T-helper 1 cell treated with Interleukin-12 subunit alpha and Interleukin-12 subunit beta and Interleukin-4 antibody, amounts not matched to agents 30 μg/mL and 1 μg/mL, for 36 hours (primary cell): ENCODE measurements around the gene OXER1.

ENCODE experiments used
- H3K27ac Mint-ChIP-seq: one replicate; pipeline ENCODE4 v1.8.0; 2021; ENCODE audit warnings: mild to moderate bottlenecking, mixed read lengths
- H3K27me3 Mint-ChIP-seq: one replicate; pipeline ENCODE4 v1.8.0; 2021; ENCODE audit warnings: low read depth, mixed read lengths
- H3K36me3 Mint-ChIP-seq: one replicate; pipeline ENCODE4 v1.8.0; 2021; ENCODE audit warnings: low read depth, mixed read lengths
- H3K4me1 Mint-ChIP-seq: one replicate; pipeline ENCODE4 v1.8.0; 2021; ENCODE audit warnings: low read depth, mixed read lengths
- H3K4me3 Mint-ChIP-seq: one replicate; pipeline ENCODE4 v1.8.0; 2021; ENCODE audit warnings: mild to moderate bottlenecking, moderate library complexity, mixed read lengths
- H3K9me3 Mint-ChIP-seq: one replicate; pipeline ENCODE4 v1.8.0; 2021; ENCODE audit warnings: mixed read lengths

The OXER1 gene

DNA sequence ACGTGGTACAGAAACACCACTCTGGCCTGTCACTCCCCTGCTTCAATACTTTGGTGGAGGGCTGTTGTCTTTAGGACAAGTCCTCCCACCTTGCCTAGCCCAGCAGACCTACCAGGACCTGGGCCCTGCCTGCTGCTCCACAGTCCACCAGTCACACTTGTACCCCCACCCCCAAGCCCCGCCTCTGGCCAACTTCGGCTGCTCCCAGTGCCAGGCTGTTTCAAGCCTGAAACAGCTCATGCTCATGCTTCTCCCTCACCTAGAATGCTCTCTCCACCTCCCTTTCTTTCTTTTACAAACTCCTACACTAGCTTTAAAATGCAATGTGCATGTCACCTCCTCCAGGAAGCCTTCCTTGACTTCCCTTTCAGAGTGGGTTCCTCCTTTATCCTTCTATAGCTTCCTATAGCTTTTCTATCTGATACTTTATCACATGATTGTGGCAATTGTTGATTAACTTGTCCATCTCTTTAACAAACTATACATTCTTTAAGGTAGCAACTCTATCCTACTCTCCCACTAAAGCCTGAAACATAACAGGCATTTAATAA is 4.8 kb upstream of the OXER1 start:
- no peak overlapping the region for H3K4me3 Mint-ChIP-seq
- no peak overlapping the region for H3K27ac Mint-ChIP-seq
- no peaks in the 10 kb centered on the region for H3K36me3 Mint-ChIP-seq
- no peaks in the 10 kb centered on the region for H3K4me1 Mint-ChIP-seq
- no peaks in the 10 kb centered on the region for H3K27me3 Mint-ChIP-seq
- H3K9me3 Mint-ChIP-seq, result no peaks in the 10 kb centered on the region

DNA sequence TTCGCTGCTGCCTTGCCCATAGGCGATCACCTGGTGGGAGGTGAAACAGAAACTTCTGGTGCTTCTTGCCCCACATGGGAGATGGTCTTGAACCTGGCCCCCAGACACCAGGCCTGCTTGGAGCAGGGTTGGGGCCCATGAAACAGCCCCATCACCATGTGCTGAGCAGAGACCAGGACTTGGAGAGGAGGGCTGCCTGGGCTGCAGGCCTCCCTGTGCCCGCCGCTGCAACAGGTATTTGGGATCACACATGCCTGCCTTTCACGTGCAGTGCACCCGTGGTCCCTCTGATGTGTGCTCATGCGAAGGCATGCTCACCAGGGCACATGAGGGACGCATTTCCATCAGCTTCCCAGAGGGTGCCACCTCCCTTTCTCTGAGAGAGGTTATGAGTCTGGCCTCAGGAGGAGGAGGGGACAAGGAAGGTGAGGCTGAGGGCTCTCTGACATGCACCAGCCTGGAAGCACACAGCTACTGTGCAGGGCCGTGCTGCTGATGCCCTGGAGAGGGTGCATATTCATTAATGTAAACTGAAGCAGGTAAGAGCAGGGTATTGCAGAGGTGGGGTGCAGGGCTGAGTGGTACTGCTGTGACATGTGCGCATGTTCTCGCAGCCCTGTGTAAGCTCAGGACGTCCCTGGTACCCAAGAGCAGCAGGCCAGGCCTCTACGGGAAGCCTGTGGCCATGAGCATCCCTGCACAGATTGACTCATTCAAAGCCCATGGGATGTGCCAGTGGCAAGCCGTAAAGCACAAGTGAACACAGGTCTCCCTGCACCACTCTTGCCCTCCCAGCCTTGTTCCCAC is 4.2 kb upstream of the OXER1 start:
- Mint-ChIP-seq H3K27me3 (no peaks in the 10 kb centered on the region), H3K36me3 (no peaks in the 10 kb centered on the region), H3K4me3 (no peak overlapping the region), H3K9me3 (no peaks in the 10 kb centered on the region), H3K4me1 (no peaks in the 10 kb centered on the region), H3K27ac (no peak overlapping the region)

DNA sequence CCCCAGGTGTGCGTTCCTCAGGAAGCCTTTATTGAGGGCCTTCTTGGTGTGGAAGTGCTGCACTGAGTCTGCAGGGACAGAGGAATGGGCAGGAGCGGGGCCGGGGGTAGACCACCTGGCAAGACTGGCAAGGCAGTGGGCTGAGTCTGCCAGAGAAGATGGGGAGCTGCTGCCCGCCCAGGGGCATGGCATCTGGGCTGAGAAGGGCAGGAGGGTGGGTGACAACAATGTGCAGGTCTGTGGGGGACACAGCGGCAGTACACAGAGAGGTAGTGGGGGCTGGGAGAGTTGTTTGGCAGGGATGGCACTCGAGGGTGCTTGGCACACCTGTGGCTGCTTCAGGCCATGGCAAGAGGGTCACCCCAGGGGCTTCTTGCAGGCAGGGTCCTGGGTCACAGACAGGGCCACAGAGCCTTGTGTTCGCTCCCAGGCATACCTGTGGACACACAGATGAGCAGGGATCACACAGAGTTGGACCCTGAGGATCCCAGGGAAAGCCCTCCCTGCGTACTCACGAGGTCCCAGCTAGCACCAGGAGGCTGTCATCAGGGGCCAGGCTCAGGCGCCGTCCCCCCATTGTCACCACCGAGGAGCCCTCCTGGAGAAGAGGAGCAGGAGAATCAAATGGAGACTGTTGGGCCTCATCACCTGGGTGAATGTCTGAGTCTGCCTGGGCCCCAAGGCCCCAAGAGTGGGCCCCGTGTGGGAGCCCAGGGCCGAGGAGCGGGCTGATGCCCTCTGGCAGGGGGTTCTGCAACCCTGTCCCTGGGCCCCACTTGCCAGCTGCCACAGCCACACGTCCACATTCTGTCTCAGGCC is 3.4 kb upstream of the OXER1 start:
- no peaks in the 10 kb centered on the region for H3K36me3 Mint-ChIP-seq
- no peaks in the 10 kb centered on the region for H3K9me3 Mint-ChIP-seq
- no peaks in the 10 kb centered on the region for H3K4me1 Mint-ChIP-seq
- H3K27ac Mint-ChIP-seq, result no peak overlapping the region
- H3K4me3 Mint-ChIP-seq, result no peak overlapping the region
- H3K27me3 Mint-ChIP-seq, result no peaks in the 10 kb centered on the region

DNA sequence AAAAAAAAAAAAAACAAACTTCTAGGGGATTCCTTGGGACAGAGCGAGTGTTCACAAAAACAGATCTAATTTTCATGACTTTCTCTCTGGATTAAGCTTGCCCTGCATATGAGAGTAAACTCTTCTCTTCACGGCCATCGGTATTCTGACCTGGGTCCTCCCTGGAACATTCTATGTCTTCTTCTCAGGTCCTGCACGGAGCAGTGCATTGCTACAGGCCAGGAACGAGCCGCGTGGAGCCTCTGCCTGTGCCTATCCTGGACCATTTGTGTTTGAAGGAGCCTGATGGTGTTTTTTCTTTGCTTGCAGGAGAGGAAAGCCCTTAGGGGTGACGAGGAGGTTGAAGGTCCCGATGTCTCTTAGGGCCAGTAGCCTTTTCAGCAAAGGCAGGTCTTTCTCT is 1.8 kb upstream of the OXER1 start:
- no peaks in the 10 kb centered on the region for H3K4me1 Mint-ChIP-seq
- H3K9me3 Mint-ChIP-seq, result no peaks in the 10 kb centered on the region
- H3K36me3 Mint-ChIP-seq, result no peaks in the 10 kb centered on the region
- H3K27me3 Mint-ChIP-seq, result no peaks in the 10 kb centered on the region
- no peak overlapping the region for H3K27ac Mint-ChIP-seq
- no peak overlapping the region for H3K4me3 Mint-ChIP-seq

DNA sequence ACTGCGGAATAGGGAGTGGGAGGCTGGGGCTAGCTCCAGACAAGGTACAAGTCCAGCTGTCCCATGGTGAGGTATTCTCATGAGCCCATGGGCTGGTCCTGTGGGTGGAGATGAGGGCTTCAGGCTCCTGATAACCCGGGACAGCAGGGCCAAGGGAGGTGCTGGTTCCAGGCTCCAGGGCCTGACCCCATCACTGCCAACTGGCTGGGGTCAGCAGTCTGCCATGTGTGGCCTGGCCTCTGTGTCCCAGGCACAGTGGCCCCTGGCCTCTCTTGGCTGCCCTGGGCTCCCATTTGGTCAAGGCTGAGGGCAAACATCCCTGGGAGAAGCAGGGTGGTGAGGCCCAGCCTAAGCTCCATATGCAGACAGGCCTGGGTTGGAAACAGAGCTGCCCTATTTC is 966 bp upstream of the OXER1 start:
- Mint-ChIP-seq H3K4me3 (no peak overlapping the region), H3K27ac (no peak overlapping the region), H3K4me1 (no peaks in the 10 kb centered on the region), H3K36me3 (no peaks in the 10 kb centered on the region), H3K27me3 (no peaks in the 10 kb centered on the region), H3K9me3 (no peaks in the 10 kb centered on the region)

DNA sequence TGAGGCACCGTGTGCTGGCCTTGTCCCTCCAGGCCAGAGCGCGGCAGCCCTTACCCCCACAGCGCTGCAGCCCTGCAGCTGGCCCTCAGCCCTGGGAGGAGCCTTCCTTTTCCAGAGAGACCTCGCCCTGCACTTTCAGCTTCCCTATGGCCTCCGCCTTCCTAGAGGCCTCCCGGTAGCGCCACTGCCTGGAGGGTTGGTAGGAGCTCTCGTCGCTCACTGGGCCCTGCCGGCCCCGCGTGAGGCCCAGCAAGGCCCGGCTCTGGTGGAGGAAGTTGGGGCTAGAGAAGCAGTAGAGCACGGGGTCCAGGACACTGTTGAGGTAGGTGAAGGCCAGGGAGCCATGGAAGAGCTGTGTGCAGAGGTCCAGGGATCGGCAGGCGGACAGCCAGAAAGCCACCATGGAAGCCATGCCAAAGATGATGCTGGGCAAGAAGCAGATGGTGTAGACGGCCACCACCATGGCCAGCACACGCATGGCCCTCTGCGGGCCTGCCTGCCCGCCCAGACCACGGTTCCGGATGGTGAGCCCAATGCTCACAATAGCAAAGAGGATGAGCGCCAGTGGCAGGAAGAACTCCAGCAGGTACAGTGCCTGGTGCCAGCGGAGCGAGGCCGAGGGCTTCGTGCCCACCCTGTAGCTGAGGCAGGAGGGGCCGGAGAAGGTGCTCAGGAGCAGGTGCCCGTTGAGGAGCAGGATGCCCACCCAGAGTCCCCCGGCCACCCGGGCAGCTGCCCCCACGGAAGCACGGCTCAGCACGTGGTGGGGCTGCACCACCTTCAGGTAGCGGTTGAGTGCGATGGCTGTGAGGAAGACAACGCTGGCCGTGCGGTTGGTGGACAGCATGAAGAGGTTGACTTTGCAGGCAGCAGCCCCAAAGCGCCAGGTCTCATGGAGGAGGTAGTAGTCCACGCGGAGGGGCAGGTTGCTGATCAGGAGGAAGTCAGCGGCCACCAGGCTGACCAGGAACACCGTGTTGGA is 821 bp downstream of the OXER1 start:
- Mint-ChIP-seq H3K9me3 (no peaks in the 10 kb centered on the region), H3K27ac (no peak overlapping the region), H3K4me3 (no peak overlapping the region), H3K27me3 (no peaks in the 10 kb centered on the region), H3K36me3 (no peaks in the 10 kb centered on the region), H3K4me1 (no peaks in the 10 kb centered on the region)

DNA sequence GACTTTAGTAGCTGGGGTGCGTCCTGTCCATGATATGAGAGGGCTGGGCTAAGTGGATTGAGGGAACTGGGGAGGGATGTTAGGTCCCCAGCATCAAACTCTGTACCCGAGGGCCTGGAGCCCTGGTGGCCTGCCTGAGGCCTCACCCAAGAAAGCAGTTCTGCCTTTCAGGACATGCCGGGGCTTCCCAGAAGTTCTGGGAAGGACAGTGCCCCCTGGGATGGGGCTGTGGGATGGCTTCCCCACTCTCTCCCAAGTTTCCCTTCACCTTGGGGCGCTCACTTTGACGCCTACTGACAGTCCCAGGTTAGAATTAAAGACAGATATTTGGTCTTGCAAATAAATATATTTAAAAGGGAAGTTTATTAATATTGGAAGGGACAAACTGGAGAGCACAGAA is 1.8 kb downstream of the OXER1 start:
- no peaks in the 10 kb centered on the region for H3K4me1 Mint-ChIP-seq
- no peak overlapping the region for H3K4me3 Mint-ChIP-seq
- H3K27me3 Mint-ChIP-seq, result no peaks in the 10 kb centered on the region
- H3K36me3 Mint-ChIP-seq, result no peaks in the 10 kb centered on the region
- H3K9me3 Mint-ChIP-seq, result no peaks in the 10 kb centered on the region
- H3K27ac Mint-ChIP-seq, result no peak overlapping the region

DNA sequence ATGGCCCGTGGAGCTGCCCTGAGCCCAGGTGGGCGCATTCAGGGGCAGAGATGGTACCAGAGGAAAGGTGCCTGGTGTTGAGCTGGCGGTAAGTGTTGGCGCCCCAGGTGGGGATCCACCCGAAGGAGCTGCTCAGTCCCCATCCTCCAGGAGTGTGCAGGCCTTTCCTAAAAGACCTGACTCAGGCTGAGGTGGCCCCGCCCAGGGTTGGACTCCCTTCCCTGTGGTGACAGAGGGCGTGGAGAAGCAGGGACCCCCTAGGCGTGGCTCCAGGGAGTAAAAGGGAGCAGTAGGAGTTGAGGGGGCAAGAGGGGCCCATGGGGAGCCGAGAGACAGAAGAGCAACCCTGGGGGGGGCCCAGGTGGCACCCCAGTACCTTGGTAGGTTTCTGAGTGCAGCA is 2.4 kb downstream of the OXER1 start:
- H3K4me1 Mint-ChIP-seq, result no peaks in the 10 kb centered on the region
- no peaks in the 10 kb centered on the region for H3K36me3 Mint-ChIP-seq
- no peak overlapping the region for H3K4me3 Mint-ChIP-seq
- no peaks in the 10 kb centered on the region for H3K9me3 Mint-ChIP-seq
- no peaks in the 10 kb centered on the region for H3K27me3 Mint-ChIP-seq
- no peak overlapping the region for H3K27ac Mint-ChIP-seq

DNA sequence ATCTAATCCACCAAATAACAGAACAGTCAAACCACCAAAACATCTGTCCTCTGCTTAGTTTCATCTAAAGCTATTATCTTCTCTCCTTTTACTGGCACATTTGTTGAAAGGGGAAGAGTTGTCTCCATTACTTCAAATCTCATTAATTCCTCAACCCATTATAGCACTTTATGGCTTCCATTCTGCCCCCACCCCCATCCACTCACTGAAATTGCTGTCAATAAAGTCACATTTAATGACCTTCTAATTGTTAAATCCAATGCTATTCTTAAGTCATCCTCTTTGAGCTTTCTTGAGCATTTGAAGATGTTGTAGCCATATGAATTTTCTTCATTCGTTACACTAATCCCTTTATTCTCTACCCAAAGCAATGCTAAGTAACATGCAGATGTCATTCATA is 5.2 kb downstream of the OXER1 start:
- Mint-ChIP-seq H3K4me3 (no peak overlapping the region), H3K4me1 (no peaks in the 10 kb centered on the region), H3K27ac (no peak overlapping the region), H3K9me3 (no peaks in the 10 kb centered on the region), H3K36me3 (no peaks in the 10 kb centered on the region), H3K27me3 (no peaks in the 10 kb centered on the region)

DNA sequence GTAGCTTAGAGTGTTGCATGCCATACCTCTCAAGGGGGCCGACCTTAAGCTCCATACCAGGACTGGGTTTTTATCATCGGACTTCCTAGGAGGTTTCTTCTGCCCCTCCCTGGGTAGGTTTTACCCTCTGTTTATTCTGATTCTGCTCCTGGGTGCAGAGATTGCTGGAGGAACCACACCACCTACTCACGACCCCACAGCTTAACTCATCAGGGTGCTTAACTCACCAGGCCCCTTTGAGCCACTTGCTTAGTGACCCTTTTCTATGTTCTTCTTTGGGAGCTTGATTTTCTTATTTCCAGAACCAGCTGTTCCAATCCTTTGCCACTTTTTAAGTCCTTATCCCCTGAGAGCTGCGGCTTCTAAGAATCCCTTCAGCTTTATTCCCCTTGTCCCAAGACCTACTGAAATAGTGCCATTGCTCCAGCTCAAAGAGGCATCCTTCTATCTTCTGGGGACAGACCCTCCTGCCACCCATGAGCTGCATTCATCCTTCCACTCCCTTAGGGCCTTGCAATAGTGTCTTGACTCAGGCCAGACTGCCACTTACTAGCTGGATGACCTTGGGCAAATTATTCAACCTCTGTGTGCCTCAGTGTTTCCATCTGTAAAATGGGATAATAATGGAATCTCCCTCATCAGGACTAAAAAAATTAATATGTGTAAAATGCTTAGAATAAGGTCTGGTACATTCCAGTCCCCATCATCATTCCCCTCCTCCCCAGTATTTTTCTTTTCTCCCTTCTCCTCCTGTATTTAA is 5.8 kb downstream of the OXER1 start:
- H3K4me3 Mint-ChIP-seq, result no peak overlapping the region
- no peaks in the 10 kb centered on the region for H3K36me3 Mint-ChIP-seq
- no peaks in the 10 kb centered on the region for H3K4me1 Mint-ChIP-seq
- no peaks in the 10 kb centered on the region for H3K9me3 Mint-ChIP-seq
- no peaks in the 10 kb centered on the region for H3K27me3 Mint-ChIP-seq
- no peak overlapping the region for H3K27ac Mint-ChIP-seq

DNA sequence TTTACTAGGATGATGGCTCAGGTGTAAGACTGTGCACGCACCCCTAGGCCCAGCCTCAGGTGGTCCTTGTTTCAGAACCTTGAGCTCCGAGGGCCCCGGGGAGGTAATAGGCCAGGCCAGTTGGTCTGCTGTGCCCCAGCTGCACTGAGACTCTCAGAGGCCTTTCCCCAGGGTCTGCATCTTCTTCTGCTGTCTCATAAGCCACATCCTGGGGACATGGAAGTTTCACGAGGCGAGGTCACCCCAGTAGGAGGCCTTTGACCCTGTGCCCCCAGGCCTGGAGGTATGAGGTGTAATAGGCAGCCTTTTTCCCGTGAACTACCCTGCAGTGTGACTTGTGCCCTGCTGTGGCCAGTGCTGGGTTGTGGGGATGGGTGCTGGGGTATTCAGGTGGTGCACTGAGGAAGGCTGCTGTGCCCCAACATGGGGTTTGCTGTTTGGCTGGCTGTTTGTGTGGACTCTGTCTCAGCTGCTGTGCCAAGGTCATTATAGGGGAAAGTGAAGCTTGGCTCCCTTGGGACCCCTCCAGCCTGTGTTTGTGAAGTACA is 6.9 kb downstream of the OXER1 start:
- Mint-ChIP-seq H3K9me3 (no peaks in the 10 kb centered on the region), H3K4me3 (no peak overlapping the region), H3K27me3 (no peaks in the 10 kb centered on the region), H3K27ac (no peak overlapping the region), H3K4me1 (no peaks in the 10 kb centered on the region), H3K36me3 (no peaks in the 10 kb centered on the region)

DNA sequence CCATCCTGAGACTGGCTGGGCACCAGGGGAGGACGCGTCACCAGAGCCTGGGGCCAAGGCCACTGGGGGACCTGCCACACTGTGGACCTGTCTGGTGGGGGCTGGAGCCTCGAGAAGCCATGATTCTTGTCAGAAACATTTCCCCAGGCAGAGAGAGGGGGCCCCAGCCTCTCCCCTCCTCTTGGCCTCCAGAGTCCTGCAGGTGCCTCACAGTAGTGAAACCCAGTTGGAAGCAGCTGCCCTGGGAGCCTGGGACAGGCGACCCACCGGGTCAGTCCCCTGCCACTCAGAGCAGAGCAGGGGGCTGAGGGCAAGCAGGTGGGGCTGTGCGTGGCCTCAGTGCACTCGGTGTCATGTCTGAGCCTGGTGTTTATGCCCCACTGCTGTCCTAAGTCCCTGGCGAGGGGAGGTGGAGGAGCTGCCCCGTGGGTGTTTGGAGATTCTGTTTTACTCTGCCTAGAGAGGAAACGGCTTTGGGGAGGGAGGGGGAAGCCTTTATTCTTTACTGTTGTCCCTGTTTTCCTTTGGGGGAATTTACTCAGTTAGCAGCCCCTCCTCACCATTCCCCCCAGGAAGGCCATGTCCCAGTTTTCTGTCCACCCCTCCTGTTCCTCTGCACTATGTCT is 7.7 kb downstream of the OXER1 start:
- Mint-ChIP-seq H3K4me1 (no peaks in the 10 kb centered on the region), H3K4me3 (no peak overlapping the region), H3K9me3 (no peaks in the 10 kb centered on the region)

DNA sequence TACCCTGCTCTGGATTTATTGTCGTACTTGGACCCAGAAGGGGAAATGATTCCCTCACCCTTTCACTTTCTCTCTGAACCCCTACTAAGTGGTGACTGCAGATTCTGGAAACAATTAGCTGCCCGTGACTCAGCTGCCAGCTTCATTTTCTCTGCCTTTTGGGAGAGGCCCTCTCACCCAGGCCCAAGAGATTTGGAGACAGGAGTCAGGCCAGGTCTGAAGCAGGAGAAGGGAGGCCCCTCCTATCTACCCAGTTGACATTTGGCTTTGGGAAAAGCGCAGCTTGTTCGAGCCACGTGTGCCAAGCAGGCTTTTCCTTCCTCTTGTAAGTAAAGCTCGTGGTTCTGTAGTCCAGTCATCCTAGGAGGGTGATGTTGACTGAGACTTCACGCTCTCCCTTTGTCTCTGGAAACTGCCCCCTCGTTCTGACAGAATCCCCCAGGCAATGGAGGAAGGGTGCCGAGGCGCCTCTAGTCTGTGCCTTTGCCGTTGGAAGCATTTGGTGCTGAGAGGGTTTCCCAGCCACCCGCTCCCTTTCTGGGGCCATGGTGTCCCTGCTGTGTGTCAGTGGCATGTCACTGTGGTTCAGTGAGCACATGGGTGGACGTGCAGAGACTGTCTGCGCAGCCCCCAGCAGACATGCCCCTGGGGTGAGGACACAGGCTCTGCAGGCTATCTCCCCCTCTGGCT is 8.6 kb downstream of the OXER1 start:
- no peak overlapping the region for H3K4me3 Mint-ChIP-seq

More for the DNA sequence above, 7.7 kb downstream of the OXER1 start:
- no peaks in the 10 kb centered on the region for H3K27me3 Mint-ChIP-seq
- no peaks in the 10 kb centered on the region for H3K36me3 Mint-ChIP-seq
- H3K27ac Mint-ChIP-seq, result no peak overlapping the region

More for the DNA sequence above, 8.6 kb downstream of the OXER1 start:
- Mint-ChIP-seq H3K27ac (no peak overlapping the region), H3K4me1 (no peaks in the 10 kb centered on the region), H3K9me3 (no peaks in the 10 kb centered on the region), H3K36me3 (no peaks in the 10 kb centered on the region), H3K27me3 (no peaks in the 10 kb centered on the region)
